GM19463 (cell line): ENCODE results near the gene MTA3.
"Not testable (repeated sequence)": the region's sequence is repeated elsewhere in the genome, so short reads cannot be mapped to it uniquely, and the experiment has no call there.

Experiments
- ATAC-seq: cut with Tn5 transposase; IDR thresholded peaks from one replicate; pipeline ENCODE4 v1.9.1; 2021; ENCODE audit warnings: mild to moderate bottlenecking, moderate library complexity; ENCODE audit not compliant: unreplicated experiment

MTA3 gene

GRCh38 chr2:42606166-42606565 lies 37.7 kb downstream of the MTA3 start:
- ATAC-seq, result not testable (repeated sequence)

GRCh38 chr2:42607101-42607637 lies 38.7 kb downstream of the MTA3 start:
- ATAC-seq, result no peak

DNA sequence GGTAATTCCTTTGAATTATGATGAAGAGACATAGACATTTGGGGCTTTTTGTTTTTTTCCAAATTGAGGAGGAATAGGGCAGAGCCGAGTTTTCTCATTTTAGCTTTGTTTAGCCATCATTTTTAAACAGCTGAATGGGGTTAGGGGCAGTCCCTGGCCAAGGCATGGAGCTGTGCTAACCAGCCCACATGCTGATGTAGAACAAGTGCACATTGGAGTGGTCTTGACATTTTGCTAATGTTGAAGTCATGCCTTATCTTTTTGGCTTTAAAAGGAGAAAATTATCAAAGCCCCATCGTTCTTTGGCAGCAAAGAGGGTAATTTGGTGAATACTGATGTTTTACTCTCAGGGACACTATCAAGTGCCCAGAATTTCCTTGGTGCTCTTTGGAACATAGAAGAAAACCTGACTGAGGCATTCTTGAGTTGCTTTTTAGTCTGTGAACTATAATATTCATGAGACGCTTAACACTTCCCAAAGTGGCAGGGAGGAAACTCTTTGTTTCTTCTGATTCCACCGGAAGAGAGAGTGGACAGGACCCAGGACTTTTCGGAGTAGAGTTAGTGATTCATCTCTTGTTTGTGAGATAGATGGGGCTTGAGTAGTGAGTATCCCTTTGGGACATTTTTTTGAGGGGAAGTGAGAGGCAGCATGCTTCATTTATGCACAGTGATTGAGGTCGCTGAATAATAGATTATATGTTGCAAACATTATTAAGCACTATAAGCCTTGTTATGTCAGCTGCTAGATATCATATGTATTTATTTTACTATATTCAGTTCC lies 45.0 kb downstream of the MTA3 start:
- ATAC-seq, result no peak

GRCh38 chr2:42614838-42615237 lies 46.4 kb downstream of the MTA3 start:
- no peak for ATAC-seq

GRCh38 chr2:42618116-42618515 lies 49.7 kb downstream of the MTA3 start:
- no peak for ATAC-seq

DNA sequence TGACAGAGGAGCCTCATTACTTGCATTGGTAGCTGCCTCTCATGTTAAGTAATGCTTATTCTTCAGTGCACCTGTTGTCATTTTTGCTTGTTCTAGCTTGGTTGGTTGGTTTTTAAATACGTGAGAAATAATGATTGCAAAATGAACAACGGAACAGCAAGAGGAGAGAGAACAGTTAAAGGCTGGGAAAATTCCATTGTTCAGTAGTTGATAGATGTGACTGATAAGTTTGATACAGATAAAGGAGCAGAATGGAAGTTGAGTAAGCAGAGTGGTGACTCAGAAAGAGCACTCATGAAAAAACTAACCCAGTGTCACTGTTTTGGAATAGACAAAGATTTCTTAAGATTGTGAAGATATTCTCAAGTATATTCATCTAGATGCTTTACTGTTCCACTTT lies 50.5 kb downstream of the MTA3 start:
- ATAC-seq, result no peak

- ATAC-seq, result not testable (repeated sequence)
Observed at GRCh38 chr2:42621626-42622025, 53.2 kb downstream of the MTA3 start.

DNA sequence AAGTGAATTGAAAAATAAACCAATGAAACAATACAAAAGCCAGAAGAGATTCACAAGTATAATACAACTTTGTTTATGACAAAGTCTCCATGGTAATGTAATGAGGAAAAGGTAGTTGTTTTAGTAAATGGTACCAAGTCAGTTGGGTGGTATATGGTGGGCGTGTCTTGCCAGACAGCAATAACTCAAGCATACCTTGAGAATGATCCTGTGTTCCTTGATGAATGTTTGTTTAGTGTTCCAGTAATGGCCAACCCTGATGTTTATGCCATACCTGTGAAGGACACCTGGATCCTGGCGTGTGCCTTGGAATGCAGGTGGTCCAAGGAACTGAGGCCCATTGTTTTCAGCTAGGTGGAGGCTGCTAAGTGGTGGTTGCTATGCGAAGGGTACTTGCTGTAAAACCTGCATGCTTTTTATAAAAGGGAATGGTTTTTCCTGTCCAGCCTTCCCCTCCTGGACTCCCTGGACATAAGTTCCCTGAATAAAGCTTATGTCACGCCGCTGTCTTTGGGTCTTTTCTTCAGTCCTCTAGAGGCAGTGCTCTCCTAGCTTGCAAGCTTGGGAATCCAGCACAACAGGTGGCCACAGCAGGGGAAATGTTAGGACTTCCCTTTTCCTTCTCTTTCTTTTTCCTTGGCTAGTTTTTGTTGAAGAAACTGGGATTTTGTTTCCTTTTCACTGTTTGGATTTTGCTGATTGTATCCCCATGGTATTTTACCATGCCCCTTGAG lies 54.7 kb downstream of the MTA3 start:
- no peak for ATAC-seq

DNA sequence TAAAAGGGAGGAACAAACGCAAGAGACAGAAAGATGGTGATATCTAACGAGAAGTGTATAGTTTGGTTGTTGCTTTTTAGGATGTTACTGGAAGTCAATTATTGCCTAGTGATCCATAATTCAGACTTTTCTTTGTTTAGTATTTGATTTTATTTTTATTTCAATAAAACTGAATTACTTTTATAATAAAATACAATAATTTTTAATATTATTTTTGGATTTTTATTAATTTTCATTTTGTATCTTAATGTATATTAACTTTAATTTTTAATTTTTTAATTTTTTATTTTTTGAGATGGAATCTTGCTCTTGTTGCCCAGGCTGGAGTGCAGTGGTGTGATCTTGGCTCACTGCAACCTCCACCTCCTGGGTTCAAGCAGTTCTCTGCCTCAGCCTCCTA lies 55.6 kb downstream of the MTA3 start:
- ATAC-seq, result no peak

GRCh38 chr2:42628024-42628423 lies 59.6 kb downstream of the MTA3 start:
- not testable (repeated sequence) for ATAC-seq

DNA sequence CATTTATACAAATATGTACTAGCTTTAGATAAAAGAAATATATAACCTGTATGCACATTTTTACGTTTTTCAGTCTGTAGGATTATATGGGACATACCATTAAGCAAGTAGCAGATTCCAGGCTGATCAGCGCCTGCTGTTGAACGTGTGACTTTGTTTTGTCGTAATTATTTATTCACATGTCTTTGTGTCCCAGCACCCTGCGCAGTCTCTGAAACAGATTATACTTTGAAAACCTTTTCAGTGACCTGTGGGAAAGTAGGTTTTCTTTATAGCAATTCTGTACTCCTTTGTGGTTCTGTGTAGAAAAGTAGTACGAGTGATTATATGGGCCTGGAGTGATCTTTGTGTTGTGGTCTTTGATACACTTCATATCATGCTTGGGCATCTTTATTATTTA lies 68.5 kb downstream of the MTA3 start:
- ATAC-seq, result no peak

GRCh38 chr2:42638080-42638784 lies 69.8 kb downstream of the MTA3 start:
- ATAC-seq, result no peak

DNA sequence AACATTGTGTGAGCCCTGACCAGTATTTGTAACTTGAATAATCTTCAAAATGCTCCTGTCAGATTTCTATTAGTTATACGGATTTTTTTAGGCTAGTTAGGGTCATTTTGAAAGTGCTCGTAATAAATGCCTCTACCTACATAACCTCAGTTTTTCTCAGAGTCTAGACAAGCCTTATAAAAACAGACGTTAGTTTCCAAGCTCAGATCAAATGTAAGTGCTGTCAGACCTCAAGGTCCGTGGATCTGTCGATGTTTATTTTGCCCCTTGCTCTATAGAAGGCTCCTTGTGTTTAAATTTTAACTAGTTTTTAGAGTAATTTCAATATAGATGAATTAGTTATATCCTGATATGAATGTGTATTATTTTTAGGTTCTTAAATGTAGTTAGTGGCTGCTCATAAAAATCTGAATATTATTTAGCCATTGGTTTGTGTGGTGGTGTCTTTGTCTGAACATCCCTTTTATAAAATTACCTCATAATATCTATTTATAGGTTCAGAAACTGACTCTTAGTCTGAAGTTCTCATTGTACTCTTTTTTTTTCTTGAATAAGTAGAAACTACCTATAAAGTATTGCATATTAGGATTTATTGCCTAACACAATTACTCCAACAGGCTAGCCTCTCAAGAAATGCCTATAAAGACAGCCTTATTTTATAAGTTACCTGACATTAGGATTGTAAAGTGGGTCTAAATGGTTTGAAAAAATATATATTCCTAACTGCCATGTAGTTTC lies 71.1 kb downstream of the MTA3 start:
- no peak for ATAC-seq

DNA sequence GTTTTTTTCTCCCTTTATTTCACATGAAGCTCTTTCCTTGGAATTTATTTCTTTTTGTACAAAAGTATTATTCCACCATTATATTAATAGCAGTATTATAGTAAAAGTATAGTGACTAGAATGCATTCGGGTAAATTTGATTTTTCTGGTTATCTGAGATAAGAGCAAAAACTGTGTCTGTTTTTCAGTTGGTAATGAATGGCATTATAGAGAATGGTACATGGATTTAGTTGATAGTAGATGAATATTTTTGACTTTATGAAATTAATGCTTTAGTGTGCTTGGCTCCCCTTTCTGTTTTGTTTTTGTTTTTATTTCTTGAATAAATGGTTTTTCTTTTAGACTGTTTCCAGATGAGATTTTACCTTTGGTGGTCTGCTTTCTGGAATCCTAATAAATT lies 71.8 kb downstream of the MTA3 start:
- no peak for ATAC-seq

GRCh38 chr2:42642371-42642770 lies 73.9 kb downstream of the MTA3 start:
- ATAC-seq, result not testable (repeated sequence)

- ATAC-seq, result no peak
Observed at GRCh38 chr2:42645551-42645950, 77.1 kb downstream of the MTA3 start.

- ATAC-seq, result no peak
Observed at GRCh38 chr2:42648796-42649195, 80.4 kb downstream of the MTA3 start.

DNA sequence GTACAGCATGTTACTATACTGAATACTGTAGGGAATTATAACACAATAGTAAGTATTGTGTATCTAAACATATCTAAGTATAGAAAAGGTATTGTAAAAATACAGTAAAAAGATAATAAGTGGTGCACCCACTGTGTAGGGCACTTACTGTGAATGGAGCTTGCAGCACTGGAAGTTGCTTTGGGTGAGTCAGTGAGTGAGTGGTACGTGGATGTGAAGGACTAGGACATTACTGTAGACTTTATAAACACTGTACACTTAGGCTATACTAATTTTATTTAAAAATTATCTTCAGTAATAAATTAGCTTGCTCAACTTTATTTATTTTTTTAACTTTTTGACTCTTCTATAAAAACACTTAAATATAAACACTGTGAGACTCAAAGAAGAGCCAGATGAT lies 82.6 kb downstream of the MTA3 start:
- no peak for ATAC-seq

- no peak for ATAC-seq
Observed at GRCh38 chr2:42652086-42652485, 83.7 kb downstream of the MTA3 start.

DNA sequence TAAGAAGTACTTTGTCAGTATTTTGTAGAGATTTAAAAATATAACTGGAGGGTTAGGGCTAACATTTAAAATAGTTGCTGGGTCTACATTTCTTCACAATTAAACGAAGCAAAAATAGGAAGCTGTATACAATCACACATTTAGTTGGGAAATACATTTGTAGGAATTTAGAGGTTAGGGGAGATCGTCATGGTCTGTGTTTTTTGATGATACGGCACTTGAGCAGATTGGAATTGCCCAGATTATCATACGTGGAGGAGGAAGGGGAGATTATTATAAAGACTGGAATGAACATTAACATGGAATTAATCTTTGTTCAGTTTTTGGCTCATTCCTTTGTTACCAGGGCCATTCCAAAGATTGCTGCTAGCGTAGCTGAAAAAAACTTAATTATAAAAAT lies 84.6 kb downstream of the MTA3 start:
- no peak for ATAC-seq

- no peak for ATAC-seq
Observed at GRCh38 chr2:42653908-42654445, 85.5 kb downstream of the MTA3 start.
